ENCODE measurements around the gene SSMEM1.
A peak's percentile ranks its signal among the peaks of the same experiment; 100 is the strongest.
"Not testable (repeated sequence)": the region's sequence is repeated elsewhere in the genome, so short reads cannot be mapped to it uniquely, and the experiment has no call there.

The SSMEM1 gene

DNA sequence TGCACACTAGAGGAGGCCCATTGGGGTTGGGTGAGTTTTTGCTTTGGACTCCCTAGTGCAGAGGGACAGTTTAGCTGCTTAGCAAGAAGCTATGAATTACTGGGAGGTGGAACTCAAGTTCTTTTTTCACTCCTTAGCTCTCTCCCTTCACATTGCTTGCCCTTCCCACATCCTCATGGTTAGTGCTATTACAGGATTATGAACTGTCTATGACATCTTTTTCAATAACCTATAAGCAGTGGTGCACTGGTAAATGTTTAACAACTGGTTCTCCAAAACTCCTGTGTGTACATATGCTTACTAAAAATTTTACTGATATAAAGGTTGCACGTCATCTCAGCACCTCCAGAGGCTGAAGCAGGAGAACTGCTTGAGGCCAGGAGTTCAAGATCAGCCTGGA lies 6.2 kb downstream of the SSMEM1 start:
- no peak for DNase-seq (ENCODE audit: low read depth in 2 of 2)

DNA sequence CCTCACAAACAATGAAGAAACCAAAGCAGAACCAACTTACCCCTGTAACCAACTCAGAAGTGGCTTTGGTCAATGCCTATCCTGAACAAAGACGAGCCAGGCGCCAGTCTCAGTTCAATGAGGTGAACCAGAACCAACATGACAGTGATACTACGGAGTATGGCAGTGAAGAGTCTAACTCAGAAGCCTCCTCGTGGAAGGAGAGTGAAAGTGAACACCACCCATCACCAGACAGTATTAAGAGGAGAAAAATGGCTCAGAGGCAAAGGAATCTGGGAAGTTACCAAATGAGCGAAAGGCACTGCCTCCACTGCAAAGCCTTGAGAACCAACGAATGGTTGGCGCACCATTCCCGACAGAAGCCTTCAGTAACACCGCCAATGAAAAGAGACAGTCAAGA lies 8.4 kb downstream of the SSMEM1 start:
- DNase-seq (ENCODE audit: low read depth in 2 of 2), result no peak

DNA sequence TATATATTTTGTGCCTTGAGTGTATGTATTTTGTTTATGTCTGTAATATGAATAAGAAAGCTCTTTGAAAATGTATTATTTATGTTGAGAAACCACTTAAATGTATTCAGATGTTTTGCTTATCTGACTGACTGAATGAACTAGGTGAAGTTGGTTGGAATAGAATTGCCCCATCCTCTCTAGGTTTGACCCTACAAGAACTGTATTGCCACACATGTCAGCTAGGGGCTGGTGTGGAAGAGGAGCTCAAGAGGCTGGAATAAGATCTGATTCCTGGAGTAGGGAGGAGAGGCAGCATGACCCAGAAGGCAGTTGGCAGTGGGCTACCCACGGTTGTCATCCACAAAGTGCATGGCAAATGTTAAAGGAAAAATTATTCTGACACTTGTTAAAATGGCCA lies 9.1 kb downstream of the SSMEM1 start:
- no peak for DNase-seq (ENCODE audit: low read depth in 2 of 2)

DNA sequence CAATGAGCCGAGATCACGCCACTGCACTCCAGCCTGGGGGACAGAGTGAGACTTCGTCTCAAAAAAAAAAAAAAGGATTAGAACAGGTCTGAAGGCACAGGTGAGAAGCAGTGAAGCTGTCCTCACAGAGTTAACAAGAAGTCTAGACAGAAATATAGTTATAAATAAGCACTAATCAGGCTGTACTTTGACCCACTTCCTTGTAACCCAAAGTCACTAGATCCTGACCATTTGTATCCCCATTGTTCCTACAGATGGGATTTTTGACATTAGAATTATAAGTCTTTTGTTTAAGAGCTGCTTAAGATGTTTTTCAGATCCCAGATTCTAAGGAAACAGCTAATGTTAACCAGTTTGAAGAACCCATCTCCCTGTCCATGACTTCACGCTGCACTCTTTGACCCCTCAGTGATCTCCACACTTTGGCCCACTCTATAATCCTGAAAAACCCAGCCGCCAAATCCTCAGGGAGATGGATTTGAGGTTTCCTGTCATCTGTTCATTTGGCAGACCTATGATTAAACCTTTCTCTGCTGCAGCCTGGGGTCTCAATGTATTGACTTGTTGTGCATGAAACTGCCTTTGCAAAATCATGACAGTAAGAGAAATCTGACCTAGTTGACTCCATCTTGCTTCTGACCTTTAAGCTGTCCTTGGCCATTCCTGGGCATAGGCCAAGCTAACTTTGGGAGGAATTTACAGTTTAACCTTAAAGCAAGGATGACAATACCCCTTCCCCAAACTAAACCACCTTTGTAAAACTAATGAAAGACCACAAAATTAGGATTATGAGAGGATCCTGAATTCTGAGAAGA lies 11.4 kb downstream of the SSMEM1 start:
- no peak for DNase-seq (ENCODE audit: low read depth in 2 of 2)

DNA sequence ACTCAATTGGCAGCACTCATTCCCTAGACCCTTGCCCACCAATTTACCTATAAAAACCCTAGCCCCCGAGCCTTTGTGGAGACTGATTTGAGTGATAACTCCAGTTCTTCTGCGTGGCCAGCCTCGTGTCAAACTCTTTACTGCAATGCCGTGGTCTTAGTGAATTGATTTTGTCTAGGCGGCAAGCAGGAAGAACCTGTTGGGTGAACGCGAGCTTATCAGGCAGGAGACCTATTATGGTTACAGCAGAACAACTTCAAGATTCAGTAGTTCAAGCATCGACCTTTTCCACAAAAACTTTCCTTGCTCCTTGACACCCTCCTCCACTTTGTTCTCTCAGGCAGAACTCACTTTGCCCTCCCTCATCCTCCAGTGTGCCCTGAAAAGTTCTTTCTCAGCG lies 12.2 kb downstream of the SSMEM1 start:
- DNase-seq (ENCODE audit: low read depth in 2 of 2), result no peak

DNA sequence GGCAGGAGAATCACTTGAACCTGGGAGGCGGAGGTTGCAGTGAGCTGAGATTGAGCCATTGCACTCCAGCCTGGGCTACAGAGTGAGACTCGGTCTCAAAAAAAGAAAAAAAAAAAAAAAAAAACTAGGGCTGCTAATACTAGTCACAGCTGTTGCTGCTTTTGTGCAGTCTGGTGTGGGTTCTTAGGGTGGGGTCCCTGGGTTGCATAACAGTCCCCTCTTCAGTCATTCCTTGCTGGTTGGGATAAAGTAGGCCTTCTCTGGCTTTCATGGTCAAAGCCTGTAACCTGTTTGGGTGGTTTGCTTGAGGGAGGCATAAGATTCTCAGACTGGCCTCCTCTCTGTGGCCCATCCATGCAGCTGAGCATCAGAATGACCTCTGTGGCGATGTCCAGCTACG lies 14.1 kb downstream of the SSMEM1 start:
- DNase-seq (ENCODE audit: low read depth in 2 of 2), result no peak

DNA sequence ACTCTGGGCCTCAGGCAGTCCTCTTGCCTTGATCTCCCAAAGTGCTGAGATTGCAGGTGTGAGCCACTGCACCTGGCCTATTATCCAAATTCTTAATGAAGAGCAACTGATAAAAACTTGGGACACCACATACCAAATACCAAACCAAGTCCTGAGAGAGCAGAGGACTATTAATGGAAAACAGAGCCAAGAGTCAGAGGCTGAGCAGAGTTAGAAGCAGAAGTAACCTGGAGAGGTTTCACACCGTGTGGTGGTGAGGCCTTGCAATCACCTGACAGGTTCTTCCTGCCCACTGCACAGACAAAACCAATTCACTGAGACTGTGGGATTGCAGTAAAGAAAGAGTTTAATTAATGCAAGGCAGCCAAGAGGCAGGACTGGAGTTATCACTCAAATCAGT lies 16.0 kb downstream of the SSMEM1 start:
- no peak for DNase-seq (ENCODE audit: low read depth in 2 of 2)

DNA sequence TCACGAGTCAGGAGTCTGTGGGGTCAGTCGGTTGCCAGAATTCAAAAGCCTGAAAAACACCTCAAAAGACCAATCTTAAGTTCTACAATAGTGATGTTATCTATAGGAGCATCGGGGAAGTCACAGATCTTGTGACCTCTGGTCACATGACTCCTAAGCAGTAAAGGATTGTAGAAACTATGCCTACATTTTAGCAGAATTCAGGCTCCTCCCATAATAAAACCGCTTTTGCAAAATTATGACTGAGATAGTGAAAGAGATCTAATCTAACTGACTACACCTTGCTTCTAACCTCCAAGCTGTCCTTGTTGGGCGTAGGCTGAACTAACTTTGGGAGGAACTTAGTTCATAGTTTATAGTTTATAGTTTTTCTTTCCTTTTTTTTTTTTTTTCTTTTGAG lies 16.6 kb downstream of the SSMEM1 start:
- DNase-seq (ENCODE audit: low read depth in 2 of 2), result no peak

DNA sequence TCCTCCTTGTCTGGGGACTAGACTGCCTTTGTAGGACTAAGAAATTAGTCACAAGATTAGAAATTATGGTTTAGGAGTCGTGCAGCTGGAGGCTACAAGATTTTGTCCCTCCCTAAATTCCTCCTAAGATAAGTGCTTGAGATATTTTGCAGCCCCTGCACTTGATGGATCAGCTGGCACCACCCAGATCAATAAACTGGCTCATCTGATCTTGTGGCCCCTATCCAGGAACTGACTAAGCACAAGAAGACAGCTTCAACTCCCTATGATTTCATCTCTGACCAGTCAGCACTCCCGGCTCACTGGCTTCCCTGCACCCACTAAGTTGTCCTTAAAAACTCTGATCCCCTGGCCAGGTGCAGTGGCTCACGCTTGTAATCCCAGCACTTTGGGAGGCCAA lies 17.3 kb downstream of the SSMEM1 start:
- not testable (repeated sequence) for DNase-seq (ENCODE audit: low read depth in 2 of 2)

DNA sequence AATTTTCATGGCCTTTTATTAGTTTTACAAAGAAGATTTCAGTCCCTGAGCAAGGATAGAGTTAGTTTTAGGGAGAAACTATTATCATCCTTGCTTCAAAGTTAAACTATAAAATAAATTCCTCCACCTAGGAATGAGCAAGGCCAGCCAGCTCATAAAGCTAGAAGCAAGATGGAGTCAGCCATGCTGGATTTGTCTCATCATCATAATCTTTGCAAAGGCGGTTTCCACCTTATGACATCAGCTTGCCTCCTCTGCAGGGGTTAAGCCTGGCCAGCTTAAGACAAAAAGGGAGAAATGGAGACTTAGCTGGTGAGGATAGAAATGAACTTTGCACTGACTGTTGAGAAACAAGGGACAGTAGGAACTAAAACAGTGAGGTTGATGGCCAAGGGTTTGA lies 18.7 kb downstream of the SSMEM1 start:
- DNase-seq (ENCODE audit: low read depth in 2 of 2), result no peak

DNA sequence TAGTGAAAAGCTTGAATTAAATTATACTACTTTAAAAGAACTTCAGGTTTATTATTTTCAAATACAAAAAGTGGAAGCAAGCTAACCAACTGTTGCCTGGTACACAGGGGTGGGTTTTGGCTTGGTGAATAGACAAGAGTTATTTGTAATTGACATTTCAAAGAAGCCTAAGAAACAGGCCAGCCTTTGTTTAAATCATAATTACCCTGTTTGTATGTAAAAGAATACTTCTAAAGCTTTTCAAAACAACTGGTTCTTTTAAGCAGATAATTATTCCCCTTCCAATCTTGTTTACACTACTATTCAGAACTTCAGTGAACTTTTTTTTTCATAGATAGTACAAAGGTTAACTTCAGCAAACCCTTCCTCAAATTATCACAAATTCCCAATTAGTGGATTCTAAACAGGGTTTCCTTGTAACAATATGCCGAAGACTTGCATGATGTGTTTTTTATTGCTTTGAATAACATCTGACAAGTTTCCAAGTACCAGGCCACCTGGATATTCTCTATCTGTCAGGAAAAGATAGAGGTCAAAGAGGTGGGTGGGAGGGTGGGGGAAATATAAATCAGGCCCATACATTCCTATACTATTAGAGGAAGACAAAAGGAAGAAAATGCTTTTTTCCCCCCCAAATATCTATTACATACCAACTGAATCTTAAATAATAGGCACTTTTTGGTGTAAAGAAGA lies 20.4 kb downstream of the SSMEM1 start:
- no peak for DNase-seq (ENCODE audit: low read depth in 2 of 2)

DNA sequence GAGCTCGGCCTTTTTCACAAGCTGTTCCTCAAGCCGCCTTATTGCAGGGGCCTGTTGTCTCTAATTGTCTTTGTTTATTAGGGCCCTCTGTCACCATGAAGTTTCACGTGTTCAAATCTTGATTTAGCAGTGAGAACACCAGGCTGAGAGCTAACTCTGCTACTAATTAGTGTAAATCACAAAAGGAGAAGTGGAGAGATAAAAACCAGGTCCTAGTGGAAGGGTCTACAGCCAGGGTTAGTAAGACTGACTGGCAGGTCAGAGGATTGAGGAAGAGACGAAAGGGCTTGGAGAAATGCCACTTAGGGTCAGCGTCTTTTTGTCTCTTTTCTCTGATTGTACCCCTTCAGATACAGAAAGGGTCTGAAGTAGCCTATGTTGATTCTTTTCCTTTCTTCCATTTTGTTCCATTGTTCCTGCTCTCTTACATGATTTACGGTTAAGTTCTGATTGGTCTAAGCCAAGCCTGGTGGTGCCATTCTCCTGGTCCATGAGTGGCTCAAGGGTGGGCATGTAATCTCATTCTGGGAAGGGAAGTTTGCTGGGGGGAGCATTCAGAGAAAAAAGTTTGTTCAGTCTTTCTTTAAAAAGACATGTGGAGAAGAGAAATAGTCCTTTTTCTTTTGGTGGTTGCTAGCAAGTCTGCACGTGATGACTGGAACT lies 21.3 kb downstream of the SSMEM1 start:
- DNase-seq (ENCODE audit: low read depth in 2 of 2), result no peak

DNA sequence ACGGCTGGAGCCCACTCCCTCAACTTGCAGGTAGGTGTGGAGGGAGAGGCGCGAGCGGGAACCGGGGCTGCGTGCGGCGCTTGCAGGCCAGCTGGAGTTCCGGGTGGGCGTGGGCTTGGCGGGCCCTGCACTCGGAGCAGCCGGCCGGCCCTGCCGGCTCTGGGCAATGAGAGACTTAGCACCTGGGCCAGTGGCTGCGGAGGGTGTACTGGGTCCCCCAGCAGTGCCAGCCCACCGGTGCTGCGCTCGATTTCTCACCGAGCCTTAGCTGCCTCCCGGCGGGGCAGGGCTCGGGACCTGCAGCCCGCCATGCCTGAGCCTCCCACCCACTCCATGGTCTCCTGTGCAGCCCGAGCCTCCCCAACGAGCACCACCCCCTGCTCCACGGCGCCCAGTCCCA lies 22.3 kb downstream of the SSMEM1 start:
- DNase-seq (ENCODE audit: low read depth in 2 of 2), result not testable (repeated sequence)

DNA sequence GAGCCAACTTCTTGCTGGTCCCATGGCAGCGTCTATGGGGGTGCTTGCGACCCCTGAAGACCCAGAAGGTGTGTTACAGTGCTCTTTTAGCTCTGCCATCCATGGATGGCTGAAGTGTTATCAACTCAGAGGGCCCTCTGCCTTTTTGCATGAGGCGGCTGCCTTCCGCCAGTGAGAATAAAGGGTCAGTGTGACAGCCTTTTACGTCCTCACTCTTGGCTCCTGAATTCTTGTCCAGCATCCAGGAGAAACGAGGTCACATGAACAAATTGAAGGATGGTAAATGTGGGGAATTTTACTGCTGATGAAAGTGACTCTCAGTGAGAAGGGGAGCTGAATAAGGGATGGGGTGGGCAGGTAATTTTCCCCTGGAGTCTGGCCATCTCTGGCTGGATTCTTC lies 24.1 kb downstream of the SSMEM1 start:
- DNase-seq (ENCODE audit: low read depth in 2 of 2), result no peak

DNA sequence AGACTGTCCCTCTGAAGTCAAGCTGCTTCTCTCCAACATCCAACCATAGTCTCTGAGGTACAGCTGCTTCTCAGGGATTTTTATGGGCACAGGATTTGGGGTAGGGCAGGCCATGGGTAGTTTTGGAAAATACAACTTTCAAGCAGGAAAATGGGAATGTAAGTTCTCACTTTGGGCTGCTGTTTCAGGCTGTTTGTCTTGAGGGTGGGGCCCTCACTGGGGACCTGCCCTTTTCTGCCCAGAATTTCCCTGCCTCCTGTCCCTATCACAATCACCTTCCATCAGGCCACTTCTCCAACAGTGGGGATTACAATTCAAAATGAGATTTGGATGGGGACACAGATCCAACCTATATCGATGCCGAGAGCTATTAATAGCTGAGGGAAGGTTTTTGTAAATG lies 24.5 kb downstream of the SSMEM1 start:
- no peak for DNase-seq (ENCODE audit: low read depth in 2 of 2)

DNA sequence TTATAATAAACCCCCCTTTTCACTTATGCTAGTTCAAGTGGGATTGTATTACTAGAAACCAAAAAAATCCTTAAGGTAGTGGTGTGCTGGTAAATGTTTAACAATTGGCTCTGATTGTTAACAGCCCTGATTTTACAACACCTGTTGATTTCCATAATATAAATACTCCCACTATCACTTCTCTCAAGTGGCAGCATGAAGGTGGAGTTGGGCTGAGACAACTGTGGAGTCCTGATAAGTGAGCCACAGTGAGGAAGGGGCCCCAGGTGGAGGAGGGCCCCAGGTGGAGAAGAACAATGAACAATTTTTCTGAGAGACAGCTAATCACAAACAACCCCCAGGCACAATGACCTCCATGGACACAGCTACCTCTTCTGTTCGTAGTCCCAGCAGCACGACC lies 26.4 kb downstream of the SSMEM1 start:
- DNase-seq (ENCODE audit: low read depth in 2 of 2), result no peak

DNA sequence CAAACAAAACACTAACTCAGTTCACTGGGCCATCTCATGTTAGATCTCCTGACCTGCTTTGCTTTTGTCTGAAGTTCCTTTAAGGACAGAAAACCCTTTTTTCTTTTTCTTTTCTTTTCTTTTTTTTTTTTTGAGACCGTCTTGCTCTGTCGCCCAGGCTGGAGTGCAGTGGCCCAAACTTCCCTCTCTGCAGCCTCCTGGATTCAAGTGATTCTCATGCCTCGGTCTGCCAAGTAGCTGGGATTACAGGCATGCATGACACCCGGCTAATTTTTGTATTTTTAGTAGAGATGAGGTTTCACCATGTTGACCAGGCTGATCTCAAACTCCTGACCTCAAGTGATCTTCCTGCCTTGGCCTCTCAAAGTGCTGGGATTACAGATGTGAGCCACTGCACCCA lies 28.7 kb downstream of the SSMEM1 start:
- DNase-seq (ENCODE audit: low read depth in 2 of 2), result not testable (repeated sequence)

DNA sequence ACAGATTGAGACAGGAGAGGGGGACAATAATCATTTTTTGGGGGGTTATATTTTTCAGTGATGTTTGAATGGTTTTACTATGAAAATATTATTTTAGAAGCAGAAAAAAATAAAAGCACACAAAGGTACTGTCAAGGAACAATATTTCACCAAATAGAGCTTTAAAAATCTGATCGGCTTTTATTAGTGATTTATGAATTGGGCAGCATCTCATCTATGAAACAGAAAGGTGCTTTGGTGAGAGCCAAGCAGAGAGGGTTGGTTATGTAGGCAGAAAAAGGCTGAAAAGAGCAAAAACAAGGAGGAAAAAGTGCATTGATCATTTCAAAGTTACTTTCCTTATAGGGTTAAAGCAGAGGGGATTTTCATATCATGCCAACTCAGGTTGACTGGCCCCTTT lies 32.6 kb downstream of the SSMEM1 start:
- no peak for DNase-seq (ENCODE audit: low read depth in 2 of 2)

DNA sequence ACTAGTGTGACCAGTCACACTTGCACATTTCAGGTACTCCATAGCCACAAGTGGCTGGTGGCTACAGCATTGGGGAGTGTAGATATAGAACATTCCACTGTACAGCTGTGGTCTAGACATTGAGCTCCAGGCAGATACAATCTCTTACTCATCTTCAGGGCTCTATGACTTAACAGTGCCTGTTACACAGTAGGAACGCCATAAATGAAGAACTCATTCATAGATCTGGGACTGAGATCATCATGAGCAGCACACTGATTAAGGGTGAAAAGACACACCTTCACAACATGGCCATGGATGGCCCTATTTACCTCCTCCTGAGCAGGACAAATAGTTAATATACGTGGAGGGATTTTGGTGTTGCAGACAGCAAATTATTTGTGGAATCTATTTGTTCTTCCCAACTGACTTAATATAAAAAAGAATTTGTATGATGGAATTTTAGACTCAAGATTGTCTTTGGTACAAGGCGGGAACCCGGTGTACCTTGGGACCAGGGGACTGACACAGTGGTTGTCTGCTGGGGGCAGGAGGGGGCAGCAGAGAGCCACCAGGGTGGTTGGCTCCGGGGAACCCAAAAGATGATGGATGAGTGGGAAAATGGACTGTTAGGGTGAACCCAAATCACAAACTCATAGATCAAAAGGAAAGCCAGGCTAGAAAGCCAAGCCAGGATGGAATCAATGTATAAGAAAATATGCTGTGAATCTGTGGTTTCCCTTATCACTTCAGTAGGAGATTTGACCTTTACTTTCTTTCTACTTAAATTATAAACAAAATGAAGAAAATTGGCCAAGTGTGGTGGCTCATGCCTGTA lies 34.7 kb downstream of the SSMEM1 start:
- DNase-seq (ENCODE audit: low read depth in 2 of 2), result peak; percentile 13 to 49

DNA sequence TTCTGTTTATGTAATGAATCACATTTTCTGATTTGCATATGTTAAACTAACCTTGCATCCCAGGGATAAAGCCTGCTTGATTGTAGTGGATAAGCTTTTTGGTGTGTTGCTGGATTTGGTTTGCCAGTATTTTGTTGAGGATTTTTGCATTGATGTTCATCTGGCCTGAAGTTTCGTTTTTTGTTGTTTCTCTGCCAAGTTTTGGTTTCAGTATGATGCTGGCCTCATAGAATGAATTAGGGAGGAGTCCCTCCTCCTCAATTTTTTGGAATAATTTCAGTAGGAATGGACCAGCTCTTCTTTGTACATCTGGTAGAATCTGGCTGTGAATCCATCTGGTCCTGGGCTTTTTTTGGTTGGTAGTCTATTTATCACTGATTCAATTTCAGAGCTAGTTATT lies 35.8 kb downstream of the SSMEM1 start:
- DNase-seq (ENCODE audit: low read depth in 2 of 2), result not testable (repeated sequence)

DNA sequence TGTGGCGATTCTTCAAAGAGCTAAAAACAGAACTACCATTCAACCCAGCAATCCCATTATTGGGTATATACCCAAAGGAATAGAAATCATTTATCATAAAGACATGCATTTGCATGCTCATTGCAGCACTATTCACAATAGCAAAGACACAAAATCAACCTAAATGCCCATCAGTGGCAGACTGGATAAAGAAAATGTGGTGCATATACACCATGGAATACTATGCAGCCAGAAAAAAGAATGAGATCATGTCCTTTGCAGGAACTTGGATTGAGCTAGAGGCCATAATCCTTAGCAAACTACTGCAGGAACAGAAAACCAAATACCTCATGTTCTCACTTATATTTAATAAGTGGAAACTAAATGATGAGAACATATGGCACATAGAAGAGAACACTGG lies 38.8 kb downstream of the SSMEM1 start:
- DNase-seq (ENCODE audit: low read depth in 2 of 2), result not testable (repeated sequence)

DNA sequence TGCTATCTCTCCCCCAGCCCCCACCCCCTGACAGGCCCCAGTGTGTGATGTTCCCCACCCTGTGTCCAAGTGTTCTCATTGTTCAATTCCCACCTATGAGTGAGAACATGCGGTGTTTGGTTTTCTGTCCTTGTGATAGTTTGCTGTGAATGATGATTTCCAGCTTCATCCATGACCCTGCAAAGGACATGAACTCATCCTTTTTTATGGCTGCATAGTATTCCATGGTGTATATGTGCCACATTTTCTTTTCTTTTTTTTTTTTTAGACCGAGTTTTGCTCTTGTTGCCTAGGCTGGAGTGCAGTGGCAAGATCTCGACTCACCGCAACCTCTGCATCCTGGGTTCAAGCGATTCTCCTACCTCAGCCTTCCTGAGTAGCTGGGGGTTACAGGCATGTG lies 41.2 kb downstream of the SSMEM1 start:
- DNase-seq (ENCODE audit: low read depth in 2 of 2), result not testable (repeated sequence)

Data from stimulated activated CD4-positive, alpha-beta T cell treated with anti-CD3 and anti-CD28 coated beads, Interleukin-15, amount 100 ng/mL, for 48 hours (primary cell).